GM21381 (cell line): ENCODE measurements around the gene SSX1.
"Not testable (repeated sequence)": the region's sequence is repeated elsewhere in the genome, so short reads cannot be mapped to it uniquely, and the experiment has no call there.

Source experiments
- ATAC-seq: cut with Tn5 transposase; IDR thresholded peaks from one replicate; pipeline ENCODE4 v1.9.1; 2021; ENCODE audit warnings: mild to moderate bottlenecking, moderate library complexity; ENCODE audit not compliant: unreplicated experiment

Gene SSX1, protein sequence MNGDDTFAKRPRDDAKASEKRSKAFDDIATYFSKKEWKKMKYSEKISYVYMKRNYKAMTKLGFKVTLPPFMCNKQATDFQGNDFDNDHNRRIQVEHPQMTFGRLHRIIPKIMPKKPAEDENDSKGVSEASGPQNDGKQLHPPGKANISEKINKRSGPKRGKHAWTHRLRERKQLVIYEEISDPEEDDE

DNA sequence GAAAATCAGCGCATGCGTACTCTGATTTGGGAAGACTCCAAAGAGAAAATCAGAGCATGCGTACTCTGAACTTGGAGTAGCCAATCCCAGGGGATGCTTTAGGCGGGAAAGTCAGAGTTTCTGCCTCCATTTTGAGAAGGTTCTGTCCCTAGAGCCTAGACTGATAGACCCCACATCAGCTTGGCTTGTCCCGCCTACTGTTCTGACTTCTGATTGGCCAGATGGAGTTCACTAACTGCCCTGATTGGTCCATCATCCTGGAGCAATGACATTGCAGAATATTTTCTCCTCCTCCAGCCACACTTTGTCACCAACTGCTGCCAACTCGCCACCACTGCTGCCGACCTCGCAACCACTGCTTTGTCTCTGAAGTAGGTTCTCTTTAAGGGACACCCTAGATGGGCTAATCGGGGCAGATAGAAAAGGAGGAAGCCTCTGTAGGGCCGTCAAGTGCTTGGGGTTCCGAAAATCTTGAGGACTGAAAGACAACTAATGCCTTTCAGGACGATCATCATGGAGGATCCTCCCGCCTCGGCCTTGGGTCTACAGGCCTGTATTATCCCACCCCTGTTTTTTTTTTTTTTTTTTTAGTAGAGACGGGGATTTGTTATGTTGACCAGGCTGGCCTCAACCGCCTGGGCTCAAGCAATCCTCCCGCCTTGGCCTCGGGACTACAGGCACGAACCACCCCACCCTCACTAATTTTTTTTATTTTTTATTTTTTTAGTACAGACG, at the start of gene SSX1:
Gene SSX1, plus strand, starts transcription at position 331 of the 735 bp plus-strand sequence. CDS start 1,850 bp downstream, outside the sequence.
- not testable (repeated sequence) for ATAC-seq

DNA sequence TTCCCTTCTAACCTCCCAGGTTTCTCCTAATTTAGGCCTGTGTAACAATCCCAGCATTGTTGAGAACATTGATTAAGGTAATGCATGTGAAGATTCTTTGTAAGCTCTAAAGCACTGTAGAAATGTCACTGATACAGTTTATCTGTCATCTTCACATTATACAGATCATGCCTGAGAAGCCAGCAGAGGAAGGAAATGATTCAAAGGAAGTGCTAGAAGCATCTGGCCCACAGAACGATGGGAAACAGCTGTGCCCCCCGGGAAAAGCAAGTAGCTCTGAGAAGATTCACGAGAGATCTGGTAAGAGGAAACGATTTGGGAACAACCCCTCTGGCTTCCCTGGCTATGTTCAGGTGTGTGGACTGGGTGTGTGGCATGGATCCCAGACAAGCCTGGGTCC, 40.9 kb upstream of the SSX1 start:
- ATAC-seq, result not testable (repeated sequence)

DNA sequence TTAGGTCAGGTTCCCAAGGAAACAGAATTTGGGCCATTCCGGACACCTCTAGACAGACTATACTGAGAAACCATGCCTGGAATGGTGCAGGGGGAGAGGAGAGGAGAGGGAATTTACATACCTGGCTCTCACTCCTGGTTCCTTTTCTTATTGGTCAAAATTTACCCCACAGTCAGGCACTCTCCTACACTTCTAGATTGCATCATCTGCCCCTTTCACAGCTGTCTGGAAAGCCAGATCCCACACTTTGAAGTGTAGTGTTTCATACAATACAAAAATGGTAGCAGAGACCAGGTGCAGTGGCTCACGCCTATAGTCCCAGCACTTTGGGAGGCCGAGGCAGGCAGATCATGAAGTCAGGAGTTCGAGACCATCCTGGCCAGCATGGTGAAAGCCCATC, 31.0 kb upstream of the SSX1 start:
- not testable (repeated sequence) for ATAC-seq

DNA sequence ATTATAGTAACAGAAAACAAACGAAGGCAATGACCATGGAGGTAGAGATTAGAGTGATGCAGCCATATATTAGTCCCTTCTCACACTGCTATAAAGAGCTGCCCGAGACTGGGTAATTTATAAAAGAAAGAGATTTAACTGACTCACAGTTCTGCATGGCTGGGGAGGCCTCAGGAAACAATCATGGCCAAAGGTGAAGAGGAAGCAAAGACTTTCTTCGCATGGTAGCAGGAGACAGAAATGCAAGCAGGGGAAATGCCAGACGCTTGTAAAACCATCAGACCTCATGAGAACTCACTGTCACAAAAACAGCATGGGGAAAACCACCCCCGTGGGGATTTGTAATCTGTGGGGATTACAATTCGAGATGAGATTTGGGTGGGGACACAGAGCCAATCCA, 2.2 kb upstream of the SSX1 start:
- not testable (repeated sequence) for ATAC-seq

DNA sequence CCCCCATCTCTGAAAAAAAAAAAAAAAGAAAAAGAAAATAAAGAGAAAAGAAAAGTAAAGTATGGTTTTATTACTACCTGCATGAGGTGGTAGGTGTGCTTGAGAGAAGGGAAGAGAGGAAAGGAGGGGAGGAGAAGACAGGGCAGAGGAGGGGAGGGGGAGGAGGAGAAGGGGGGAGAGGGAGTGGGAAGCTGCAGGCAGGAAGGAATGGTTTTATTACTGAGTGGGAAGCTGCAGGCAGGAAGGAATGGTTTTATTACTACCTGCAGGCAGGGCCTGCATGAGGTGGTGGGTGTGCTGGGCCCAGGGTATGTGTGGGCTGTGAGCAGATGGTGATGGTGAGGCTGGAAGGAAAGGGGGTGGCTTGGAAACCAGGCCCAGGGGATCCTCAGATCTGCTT, 19.2 kb downstream of the SSX1 start:
- ATAC-seq, result not testable (repeated sequence)

DNA sequence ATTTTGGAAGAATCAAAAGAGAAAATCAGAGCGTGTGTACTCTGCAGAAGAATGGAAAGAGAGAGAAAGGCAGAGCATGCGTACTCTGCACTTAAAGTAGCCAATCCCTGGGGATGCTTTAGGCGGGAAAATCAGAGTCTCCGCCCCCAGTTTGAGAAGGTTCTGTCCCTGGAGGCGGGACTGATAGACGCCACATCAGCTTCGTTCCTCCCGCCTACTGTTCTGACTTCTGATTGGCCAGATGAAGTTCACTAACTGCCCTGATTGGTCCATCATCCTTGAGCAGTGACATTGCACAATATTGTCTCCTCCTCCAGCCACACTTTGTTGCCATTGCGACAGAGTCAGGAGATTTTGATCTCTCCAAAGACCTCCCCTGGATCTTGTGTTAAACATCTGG, 23.8 kb downstream of the SSX1 start:
- no peak for ATAC-seq

DNA sequence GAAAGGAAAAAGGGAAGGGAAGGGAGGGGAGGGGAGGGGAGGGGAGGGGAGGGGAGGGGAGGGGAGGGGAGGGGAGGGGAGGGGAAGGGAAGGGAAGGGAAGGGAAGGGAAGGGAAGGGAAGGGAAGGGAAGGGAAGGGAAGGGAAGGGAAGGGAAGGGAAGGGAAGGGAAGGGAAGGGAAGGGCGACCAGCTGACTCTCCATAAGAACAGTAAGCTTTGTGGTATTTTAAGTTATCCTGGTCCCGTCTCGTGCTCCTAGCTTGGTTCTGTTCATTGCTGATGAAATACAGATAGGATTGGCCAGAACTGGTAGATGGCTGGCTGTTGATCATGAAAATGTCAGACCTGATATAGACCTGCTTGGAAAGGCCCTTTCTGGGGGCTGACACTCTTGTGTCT, 25.5 kb downstream of the SSX1 start:
- not testable (repeated sequence) for ATAC-seq

DNA sequence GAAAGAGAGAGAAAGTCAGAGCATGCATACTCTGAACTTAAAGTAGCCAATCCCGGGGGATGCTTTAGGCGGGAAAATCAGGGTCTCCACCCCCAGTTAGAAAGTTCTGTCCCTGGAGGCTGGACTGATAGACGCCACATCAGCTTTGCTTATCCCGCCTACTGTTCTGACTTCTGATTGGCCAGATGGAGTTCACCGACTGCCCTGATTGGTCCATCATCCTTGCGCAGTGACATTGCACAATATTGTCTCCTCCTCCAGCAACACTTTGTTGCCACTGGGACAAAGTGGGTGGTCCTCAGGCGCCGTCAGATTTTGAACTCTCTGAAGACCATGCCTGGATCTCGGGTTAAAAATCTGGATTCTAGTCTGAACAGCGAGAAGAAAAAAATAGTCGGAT, 51.0 kb downstream of the SSX1 start:
- no peak for ATAC-seq

DNA sequence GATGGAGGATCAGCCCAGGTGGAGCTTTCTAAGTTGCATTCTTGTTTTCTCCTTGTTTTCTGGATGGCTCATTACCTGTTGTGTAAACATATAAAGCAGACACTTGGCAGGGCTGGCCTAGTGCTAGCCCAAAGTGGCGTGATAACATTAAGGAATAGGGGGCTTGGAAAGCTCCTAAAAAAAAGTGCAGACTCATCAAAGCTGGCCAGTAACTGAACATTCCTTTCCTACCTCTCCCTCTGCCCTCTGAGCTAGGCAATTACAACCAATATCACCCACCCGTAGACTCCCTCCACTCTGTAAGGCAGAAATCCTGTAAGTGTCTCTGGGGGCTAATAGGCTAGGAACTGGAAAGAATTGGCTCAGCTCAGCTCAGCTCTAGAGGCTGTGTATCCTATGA, 58.8 kb downstream of the SSX1 start:
- ATAC-seq, result not testable (repeated sequence)
